ENCODE measurements around the gene TBL1X. TPM values are rescaled to one million over a fixed set of nuclear protein-coding genes. Genes with fewer than 3 reads are reported as not detected.
A peak's percentile ranks its signal among the peaks of the same experiment; 100 is the strongest.

The TBL1X gene
- total RNA-seq, 1 experiment from 2014 or later = 15.0 TPM

DNA sequence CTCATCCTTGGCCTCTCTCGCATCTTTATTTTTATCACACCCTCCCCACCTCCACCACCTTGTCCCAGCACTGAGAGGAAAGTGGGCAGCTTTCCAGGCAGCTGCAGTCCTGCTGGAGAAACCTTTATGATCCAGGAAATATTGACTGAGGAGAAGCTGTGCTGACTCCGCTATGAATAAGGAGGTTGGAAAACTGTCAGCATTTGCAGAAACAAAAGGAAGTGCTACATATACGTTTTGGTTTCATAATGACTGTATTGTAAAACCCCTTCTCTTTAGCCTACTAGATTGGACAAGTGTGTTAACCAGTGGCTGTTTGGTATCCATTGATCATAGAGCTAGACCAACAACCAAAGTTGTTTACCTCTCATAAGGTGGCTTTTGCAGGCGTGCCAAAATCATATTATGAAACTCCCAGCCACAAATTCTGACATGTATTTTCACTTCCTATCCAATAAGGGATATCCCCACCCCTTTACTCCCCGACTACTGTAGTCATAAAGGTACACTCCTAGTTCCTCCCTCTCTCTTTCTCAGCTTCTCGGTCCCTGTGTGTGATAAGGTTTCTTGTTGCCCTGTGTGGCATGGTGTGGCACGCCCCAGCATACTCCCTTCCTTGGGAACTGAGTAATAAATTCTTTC is 212.4 kb downstream of the TBL1X start:
- no TSS peak for BruUV-seq (replicated peaks)
- Mint-ChIP-seq H3K4me3 (ENCODE audit: unreplicated experiment) (no peak overlapping the region), H3K4me1 (ENCODE audit: insufficient read depth, unreplicated experiment) (peaks cover 18% of the 10 kb centered on the region), H3K36me3 (ENCODE audit: insufficient read depth, unreplicated experiment) (peaks cover 4% of the 10 kb centered on the region), H3K27me3 (ENCODE audit: insufficient read depth, unreplicated experiment) (peaks cover 8% of the 10 kb centered on the region), H3K27ac (ENCODE audit: low read depth, unreplicated experiment) (no peak overlapping the region), H3K9me3 (ENCODE audit: unreplicated experiment) (no peaks in the 10 kb centered on the region)
- TF ChIP-seq, protein P1, sequence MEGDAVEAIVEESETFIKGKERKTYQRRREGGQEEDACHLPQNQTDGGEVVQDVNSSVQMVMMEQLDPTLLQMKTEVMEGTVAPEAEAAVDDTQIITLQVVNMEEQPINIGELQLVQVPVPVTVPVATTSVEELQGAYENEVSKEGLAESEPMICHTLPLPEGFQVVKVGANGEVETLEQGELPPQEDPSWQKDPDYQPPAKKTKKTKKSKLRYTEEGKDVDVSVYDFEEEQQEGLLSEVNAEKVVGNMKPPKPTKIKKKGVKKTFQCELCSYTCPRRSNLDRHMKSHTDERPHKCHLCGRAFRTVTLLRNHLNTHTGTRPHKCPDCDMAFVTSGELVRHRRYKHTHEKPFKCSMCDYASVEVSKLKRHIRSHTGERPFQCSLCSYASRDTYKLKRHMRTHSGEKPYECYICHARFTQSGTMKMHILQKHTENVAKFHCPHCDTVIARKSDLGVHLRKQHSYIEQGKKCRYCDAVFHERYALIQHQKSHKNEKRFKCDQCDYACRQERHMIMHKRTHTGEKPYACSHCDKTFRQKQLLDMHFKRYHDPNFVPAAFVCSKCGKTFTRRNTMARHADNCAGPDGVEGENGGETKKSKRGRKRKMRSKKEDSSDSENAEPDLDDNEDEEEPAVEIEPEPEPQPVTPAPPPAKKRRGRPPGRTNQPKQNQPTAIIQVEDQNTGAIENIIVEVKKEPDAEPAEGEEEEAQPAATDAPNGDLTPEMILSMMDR (IDR thresholded peaks at IDR 0.05; ENCODE audit: unreplicated experiment) = no peak
- ChIA-PET CTCF (interaction anchor here (0.5 to 1.2 kb wide), 5 partner anchors 12 to 1222 kb away, joined by 3 read pairs; no protein-coding TSS in a partner anchor), POLR2A (no interaction called here)
- intact Hi-C loops (cut with micrococcal nuclease) = no loop called here
- DNase-seq (ENCODE audit: unreplicated experiment) = no peak

DNA sequence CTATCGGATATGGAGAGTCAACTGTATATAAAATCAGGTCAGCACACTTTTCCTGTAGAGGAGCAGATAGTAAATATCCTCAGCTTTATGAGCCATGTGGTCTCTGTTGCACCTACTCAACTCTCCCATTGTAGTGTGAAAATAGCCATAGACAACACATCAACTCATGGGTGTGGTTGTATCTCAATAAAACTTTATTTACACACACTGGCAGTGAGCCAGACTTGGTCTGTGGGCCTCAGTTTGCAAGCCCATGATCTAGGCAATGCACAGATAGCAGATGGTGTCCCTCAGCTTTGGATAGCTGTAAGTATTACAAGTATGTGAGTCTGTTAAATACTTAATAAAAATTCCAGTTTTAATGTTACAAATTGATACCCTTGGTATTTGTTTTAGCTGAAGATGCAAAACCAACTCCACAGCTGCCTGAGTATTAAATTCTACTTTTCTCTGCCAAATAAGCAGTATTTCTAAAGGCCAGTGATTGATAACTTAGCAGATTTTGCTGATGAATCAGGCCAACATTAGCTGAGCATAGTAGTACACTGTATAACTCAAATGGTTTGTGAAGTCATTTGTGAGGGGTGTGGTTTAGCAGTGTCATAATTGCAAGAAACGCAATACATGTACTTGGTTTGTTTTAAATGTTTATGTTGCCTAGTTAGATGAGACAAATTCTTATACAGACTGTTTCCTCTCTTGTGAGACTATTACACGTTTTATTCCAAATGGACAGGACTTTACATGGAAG is 213.5 kb downstream of the TBL1X start:
- ChIA-PET POLR2A (no interaction called here), CTCF (interaction anchor here (1.2 kb wide), 1 partner anchor 694 kb away, joined by 3 read pairs; no protein-coding TSS in a partner anchor)
- DNase-seq (ENCODE audit: unreplicated experiment) = no peak
- TF ChIP-seq, protein P1 (IDR thresholded peaks at IDR 0.05; ENCODE audit: unreplicated experiment) = no peak
- no peaks in the 10 kb centered on the region for H3K9me3 Mint-ChIP-seq (ENCODE audit: unreplicated experiment)
- BruUV-seq (replicated peaks) = no TSS peak
- peaks cover 16% of the 10 kb centered on the region for H3K27me3 Mint-ChIP-seq (ENCODE audit: insufficient read depth, unreplicated experiment)
- H3K4me1 Mint-ChIP-seq (ENCODE audit: insufficient read depth, unreplicated experiment) = peaks cover 18% of the 10 kb centered on the region
- no peak overlapping the region for H3K27ac Mint-ChIP-seq (ENCODE audit: low read depth, unreplicated experiment)
- intact Hi-C loops (cut with micrococcal nuclease) = no loop called here
- H3K4me3 Mint-ChIP-seq (ENCODE audit: unreplicated experiment) = no peak overlapping the region
- peaks cover 4% of the 10 kb centered on the region for H3K36me3 Mint-ChIP-seq (ENCODE audit: insufficient read depth, unreplicated experiment)

DNA sequence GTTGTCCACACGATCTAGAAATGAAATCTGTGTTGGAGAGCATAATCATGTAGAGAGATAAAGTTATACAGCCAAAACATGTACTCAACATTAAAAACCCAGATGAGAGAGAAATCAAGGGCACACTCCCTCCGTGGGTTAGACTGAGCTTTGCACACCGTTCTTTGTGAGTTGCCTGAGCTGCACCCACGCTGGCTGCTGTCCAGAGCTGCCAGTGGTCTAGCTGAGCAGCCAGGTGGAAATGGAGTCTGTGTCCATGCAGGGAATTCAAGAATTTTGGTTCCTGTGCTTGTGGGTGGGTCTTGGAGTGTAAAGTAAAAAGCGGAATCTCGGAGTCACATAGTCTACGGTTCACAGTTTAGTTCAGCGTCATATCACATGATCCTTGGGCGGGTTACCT is 216.2 kb downstream of the TBL1X start:
- H3K4me3 Mint-ChIP-seq (ENCODE audit: unreplicated experiment) = no peak overlapping the region
- H3K36me3 Mint-ChIP-seq (ENCODE audit: insufficient read depth, unreplicated experiment) = peaks cover 9% of the 10 kb centered on the region
- ChIA-PET POLR2A (no interaction called here), CTCF (interaction anchor here (0.7 to 1.1 kb wide), 2 partner anchors 8 to 866 kb away, joined by 3 read pairs; no protein-coding TSS in a partner anchor)
- no TSS peak for BruUV-seq (replicated peaks)
- peaks cover 18% of the 10 kb centered on the region for H3K4me1 Mint-ChIP-seq (ENCODE audit: insufficient read depth, unreplicated experiment)
- TF ChIP-seq, protein P1 (IDR thresholded peaks at IDR 0.05; ENCODE audit: unreplicated experiment) = no peak
- intact Hi-C loops (cut with micrococcal nuclease) = no loop called here
- no peak overlapping the region for H3K27ac Mint-ChIP-seq (ENCODE audit: low read depth, unreplicated experiment)
- H3K27me3 Mint-ChIP-seq (ENCODE audit: insufficient read depth, unreplicated experiment) = peaks cover 16% of the 10 kb centered on the region
- H3K9me3 Mint-ChIP-seq (ENCODE audit: unreplicated experiment) = no peaks in the 10 kb centered on the region
- DNase-seq (ENCODE audit: unreplicated experiment) = no peak

DNA sequence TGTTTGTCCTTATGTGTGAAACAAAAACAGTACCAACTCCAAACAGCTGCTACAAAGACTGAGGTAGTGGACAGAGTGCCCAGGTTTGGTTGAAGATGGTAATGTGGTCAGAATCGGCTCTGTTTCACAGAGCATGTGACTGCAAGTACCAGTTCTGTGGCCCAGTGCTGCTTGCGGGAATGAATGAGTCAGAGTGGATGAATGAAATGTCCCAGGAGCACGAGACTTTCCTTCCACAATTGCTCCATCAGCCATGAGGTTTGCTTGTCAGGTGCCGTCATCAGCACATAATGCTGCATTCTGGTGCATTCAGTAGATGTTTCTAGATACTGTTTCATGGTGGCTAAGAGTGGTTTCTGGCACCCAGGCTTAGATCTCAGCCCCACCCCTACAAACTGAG is 216.6 kb downstream of the TBL1X start:
- DNase-seq (ENCODE audit: unreplicated experiment) = peak; percentile 63
- CTCF ChIA-PET = interaction anchor here (0.7 to 1.1 kb wide), 2 partner anchors 9 to 867 kb away, joined by 3 read pairs; no protein-coding TSS in a partner anchor
- intact Hi-C loops (cut with micrococcal nuclease) = no loop called here

More for the DNA sequence above, 216.6 kb downstream of the TBL1X start:
- Mint-ChIP-seq H3K4me3 (ENCODE audit: unreplicated experiment) (no peak overlapping the region), H3K4me1 (ENCODE audit: insufficient read depth, unreplicated experiment) (peaks cover 18% of the 10 kb centered on the region), H3K27me3 (ENCODE audit: insufficient read depth, unreplicated experiment) (peaks cover 16% of the 10 kb centered on the region), H3K9me3 (ENCODE audit: unreplicated experiment) (no peaks in the 10 kb centered on the region), H3K36me3 (ENCODE audit: insufficient read depth, unreplicated experiment) (peaks cover 13% of the 10 kb centered on the region), H3K27ac (ENCODE audit: low read depth, unreplicated experiment) (no peak overlapping the region)
- TF ChIP-seq, protein P1 (IDR thresholded peaks at IDR 0.05; ENCODE audit: unreplicated experiment) = no peak
- no TSS peak for BruUV-seq (replicated peaks)
- POLR2A ChIA-PET = no interaction called here
